ENCODE data around the gene C5AR1. TPM values are rescaled to one million over a fixed set of nuclear protein-coding genes. Genes with fewer than 3 reads are reported as not detected.
A peak's percentile ranks its signal among the peaks of the same experiment; 100 is the strongest.
"Not testable (repeated sequence)": the region's sequence is repeated elsewhere in the genome, so short reads cannot be mapped to it uniquely, and the experiment has no call there.

The C5AR1 gene
- total RNA-seq, 1 donor from 2014 or later: not detected

DNA sequence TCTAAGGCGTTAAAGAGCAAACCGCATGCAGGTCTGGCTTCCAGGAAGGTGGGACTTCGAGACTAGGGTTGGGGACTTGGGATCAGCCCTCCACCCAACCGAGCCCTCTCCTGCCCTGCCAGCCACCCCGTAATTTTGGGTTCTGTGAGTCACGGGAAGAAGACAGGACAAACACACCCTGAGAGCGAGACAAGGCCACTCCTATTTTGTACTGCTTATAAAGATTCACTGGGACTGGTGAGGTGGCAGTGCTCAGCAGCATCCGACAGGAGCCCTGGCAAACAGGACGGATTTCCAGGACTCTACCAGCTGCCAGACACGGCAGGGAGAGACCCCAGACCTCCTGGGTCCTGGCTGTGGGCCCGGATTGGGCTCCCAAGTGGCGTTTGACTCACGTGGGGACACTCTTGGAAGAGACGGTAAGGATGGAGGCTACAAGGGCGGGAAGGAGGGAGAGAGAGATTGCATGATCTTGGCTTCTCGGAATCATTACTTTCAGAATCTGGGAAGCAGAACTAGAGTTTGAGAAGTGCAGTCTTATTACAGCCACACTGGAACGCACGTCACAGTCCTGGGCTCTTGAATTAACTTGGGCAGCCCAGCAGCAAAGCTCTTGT lies 22.4 kb downstream of the C5AR1 start, which contains the start of gene C5AR2:
C5AR2 (plus strand) TSS at position 245 of the 617 bp plus-strand sequence. CDS start 8,625 bp downstream, outside the sequence.
- DNase-seq (ENCODE audit: low read depth in 2 of 2): no peak

DNA sequence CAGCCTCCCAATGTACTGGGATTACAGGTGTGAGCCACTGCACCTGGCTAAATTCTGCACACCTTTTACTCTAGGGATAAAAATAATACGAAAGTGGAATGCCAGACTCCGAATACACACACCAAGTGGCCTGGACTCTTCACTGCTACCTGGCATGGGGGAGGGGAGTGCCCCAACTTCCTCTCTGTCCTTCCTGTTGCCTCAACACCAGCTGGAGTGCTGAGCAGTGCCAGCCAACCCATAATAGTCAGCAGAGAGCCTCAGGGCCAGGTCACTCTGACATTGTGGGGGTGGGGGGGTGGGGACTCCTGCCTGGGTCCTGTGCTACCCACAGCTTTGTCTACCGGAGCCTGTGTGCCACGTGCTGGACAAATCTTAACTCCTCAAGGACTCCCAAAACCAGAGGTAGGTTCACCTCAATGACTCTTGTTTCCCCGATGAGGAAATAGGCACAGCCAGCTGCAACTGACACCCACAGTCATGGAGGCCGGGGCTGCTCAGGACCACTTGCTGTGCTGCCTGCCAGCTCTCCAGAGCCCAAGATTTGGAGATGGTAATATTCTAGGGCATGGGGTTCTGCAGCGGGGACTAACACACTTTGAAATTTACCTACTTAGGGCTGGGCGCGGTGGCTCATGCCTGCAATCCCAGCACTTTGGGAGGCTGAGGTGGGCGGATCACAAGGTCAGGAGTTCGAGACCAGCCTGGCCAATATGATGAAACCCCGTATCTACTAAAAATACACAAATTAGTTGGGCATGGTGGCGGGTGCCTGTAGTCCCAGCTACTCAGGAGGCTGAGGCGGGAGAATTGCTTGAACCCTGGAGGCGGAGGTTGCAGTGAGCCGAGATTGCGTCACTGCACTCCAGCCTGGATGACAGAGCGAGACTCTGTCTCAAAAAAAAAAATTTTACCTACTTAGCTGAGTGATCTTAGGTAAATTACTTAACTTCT lies 27.4 kb downstream of the C5AR1 start:
- DNase-seq (ENCODE audit: low read depth in 2 of 2): peak in 1 of 2 donors; percentile 35

DNA sequence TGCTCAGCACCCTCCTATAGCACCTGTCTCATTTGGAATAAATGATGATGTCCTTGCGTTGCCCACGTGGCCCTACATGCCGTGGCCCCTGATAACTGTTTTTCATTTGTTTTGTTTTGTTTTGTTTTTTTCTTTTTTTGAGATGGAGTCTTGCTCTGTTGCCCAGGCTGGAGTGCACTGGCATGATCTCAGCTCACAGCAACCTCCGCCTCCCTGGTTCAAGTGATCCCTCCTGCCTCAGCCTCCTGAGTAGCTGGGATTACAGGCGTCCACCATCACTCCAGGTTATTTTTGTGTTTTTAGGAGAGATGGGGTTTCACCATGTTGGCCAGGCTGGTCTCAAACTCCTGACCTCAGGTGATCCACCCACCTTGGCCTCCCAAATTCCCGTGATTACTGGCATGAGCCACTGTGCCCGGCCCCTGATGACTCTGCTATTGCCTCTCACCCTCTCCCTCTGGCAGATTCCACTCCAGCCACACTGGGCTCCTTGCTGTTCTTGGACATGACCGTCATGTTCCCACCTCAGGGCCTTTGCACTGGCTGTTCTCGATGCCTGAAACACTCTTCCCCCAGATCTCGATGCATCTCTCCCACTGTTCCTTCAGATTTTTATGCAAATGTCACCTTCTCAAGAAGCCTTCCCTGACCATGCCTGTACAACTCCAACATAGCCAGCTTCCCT lies 29.7 kb downstream of the C5AR1 start:
- no peak for DNase-seq (ENCODE audit: low read depth in 2 of 2)

DNA sequence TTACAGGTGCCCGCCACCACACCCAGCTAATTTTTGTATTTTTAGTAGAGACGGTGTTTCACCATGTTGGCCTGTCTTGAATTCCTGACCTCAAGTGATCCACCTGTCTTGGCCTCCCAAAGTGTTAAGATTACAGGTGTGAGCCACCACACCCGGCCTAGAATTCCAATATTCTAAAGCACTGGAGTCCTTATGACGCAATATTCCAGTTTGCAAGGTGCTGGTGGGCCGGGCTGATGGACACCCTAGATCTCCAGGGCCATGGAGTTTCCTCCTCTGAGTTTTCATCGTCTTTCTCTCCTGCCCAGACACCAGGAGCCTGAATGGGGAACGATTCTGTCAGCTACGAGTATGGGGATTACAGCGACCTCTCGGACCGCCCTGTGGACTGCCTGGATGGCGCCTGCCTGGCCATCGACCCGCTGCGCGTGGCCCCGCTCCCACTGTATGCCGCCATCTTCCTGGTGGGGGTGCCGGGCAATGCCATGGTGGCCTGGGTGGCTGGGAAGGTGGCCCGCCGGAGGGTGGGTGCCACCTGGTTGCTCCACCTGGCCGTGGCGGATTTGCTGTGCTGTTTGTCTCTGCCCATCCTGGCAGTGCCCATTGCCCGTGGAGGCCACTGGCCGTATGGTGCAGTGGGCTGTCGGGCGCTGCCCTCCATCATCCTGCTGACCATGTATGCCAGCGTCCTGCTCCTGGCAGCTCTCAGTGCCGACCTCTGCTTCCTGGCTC lies 31.0 kb downstream of the C5AR1 start:
- DNase-seq (ENCODE audit: low read depth in 2 of 2): no peak

DNA sequence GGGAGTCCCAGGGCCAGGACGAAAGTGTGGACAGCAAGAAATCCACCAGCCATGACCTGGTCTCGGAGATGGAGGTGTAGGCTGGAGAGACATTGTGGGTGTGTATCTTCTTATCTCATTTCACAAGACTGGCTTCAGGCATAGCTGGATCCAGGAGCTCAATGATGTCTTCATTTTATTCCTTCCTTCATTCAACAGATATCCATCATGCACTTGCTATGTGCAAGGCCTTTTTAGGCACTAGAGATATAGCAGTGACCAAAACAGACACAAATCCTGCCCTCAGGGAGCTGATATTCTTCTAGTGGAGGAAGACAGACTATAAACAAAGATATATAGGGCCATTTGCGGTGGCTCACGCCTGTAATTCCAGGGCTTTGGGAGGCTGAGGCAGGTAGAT lies 32.1 kb downstream of the C5AR1 start:
- DNase-seq (ENCODE audit: low read depth in 2 of 2): no peak

DNA sequence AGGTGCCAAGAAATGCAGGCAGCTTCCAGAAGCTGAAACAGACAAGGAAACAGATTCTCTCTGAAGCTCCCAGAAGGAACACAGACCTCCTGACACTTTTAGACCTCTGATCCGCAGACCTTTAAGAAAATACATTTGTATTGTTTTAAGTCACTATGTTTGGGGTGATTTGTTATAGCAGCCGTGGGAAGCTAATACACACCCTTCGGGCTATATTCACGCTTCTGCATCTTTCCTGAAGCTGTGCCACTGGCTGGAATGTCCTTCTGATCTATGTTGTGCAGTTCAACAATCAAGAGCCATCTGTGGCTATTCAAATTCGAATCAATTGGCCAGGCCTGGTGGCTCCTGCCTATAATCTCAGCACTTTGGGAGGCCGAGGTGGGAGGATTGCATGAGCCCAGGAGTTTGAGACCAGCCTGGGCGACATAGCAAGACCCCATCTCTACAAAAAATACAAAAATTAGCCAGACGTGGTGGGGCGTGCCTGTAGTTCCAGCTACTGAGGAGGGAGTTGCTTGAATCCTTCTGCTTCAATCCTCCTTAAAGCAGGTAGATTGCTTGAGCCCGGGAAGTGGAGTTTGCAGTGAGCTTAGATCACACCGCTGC lies 33.6 kb downstream of the C5AR1 start:
- DNase-seq (ENCODE audit: low read depth in 2 of 2): no peak

DNA sequence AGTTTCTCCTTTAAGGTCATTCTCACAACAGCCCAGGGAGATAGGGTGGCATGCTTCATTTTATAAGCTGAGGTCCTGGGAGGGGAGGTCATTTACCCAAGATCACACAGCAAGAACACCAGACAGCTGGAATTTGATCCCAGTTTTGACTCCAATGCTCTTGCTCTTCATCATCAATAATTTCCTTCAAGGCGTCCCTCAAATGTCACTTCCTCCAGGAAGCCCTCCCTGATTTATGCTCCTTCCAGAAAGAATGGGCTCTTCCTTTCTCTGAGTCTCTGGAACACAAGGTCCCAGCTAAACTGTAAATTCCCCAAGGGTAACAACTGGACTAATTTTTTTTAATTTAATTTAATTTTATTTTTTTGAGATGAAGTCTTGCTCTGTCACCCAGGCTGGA lies 34.8 kb downstream of the C5AR1 start:
- no peak for DNase-seq (ENCODE audit: low read depth in 2 of 2)

DNA sequence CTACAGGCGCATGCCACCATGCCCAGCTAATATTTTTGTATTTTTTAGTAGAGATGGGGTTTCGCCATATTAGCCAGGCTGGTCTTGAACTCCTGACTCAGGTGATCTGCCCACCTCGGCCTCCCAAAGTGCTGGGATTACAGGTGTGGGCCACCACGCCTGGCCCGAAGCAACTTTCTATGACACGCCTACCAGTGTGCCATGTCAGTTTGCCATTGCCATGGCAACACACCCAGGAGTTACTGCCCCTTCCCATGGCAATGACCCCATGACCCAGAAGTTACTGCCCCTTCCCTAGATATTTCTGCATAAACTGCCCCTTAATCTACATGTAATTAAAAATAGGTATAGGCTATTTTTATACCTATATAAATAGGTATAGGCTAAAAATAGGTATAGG lies 36.4 kb downstream of the C5AR1 start:
- not testable (repeated sequence) for DNase-seq (ENCODE audit: low read depth in 2 of 2)

DNA sequence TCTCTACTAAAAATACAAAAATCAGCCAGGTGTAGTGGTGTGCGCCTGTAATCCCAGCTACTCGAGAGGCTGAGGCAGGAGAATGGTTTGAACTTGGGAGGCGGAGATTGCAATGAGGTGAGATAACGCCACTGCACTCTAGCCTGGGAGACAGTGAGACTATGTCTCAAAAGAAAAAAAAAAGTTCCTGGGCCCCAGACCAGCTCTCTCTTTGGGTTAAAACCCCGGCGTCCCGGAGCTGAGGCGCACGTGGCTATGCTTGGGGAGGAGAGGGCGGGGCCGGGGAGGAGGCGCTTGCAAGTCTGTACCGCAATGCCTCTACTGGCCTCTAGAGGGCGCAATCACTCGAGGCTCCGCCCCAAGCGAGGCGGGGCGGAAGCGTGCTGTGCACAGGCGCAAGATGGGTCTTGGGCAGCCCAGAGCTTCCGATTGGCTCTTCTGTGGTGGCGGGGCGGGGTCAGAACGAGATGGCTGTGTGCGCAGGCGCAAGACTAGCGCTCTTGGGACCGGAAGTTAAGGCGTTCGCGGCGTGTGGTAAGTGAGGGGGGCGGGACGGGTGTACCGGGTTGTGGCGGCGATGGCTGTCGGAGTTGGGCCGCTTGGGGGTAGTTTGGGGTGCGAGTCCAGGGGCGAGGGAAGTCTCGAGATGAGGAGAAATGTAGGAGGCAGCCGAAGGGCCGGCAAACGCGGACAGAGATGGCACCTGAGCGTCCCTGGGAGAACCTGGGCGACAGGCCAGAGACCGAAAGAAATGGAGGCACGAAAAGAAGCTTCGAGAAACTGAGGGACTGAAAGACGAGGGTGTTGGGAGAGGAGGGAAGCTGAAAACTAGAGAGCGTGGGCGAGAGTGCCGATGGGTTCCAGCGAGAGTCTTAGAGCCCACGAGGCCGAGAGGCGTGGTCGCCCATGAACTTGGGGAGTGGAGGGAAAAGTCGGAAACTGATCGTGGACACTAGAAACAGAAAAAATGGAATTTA lies 39.4 kb downstream of the C5AR1 start, which contains the start of gene DHX34:
DHX34 (plus strand) TSS at position 497 of the 977 bp plus-strand sequence. CDS start 3,716 bp downstream, outside the sequence.
- peak; percentile 100 for DNase-seq (ENCODE audit: low read depth in 2 of 2)

DNA sequence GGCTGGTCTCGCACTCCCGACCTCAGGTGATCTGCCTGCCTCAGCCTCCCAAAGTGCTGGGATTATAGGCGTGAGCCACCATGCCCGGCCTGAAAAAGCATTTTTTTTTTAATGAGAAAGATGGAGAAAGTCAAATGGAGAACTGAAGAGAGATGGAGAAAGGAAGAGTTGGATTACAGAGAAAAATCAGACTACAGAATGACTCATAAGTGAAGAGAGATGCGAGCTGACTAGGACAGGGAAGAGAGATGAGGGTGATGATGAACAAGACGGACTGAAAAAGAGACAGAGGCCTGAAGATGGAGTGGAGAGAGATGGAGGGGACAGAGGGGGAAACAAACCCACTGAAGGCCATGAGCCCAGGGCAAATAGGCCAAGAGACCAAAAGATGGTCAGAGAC lies 41.0 kb downstream of the C5AR1 start:
- DNase-seq (ENCODE audit: low read depth in 2 of 2): no peak

DNA sequence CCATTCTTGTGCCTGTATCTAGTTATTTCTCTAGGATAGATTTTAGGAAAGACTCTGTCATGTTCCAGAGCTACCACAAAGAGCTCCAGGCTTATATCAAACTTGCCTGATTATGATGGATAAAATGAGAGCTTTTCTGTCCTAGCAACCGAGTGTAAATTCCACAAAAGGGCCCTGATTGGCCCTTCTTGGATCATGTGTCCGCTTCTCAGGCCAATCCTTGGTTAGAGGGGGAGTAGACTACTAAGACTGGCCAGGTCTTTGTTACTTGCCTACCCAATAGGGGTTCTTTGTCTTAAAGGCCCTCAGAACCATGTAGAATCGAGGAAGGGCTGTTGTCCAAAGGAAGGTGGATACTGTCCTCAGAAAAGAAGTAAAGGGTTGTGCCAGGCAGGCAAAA lies 41.9 kb downstream of the C5AR1 start:
- DNase-seq (ENCODE audit: low read depth in 2 of 2): peak; percentile 55 to 63

DNA sequence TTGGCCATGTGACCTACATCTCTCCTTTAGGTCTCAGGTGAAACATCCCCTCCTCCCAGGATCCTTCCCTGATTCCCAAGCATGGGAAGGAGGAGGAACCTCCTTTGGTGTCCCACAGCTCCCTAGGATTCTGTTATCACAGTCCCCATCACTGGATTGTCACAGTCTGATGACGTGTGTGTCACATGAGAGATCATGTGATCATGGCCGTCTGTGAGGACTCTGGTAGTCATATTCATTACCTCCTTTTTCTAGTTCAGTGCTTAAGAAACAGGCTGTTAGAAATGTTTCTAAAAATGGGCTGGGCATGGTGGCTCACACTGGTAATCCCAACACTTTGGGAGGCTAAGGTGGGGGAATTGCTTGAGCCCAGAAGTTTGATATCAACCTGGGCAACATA lies 42.4 kb downstream of the C5AR1 start:
- no peak for DNase-seq (ENCODE audit: low read depth in 2 of 2)

DNA sequence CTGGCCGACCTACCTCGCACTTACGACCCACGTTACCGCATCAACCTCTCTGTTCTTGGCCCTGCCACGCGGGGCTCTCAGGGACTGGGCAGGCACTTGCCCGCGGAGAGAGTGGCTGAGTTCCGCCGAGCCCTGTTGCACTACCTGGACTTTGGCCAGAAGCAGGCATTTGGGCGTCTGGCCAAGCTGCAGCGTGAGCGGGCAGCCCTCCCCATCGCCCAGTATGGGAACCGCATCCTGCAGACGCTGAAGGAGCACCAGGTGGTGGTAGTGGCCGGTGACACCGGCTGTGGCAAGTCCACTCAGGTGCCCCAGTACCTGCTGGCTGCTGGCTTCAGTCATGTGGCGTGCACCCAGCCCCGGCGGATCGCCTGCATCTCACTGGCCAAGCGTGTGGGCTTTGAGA lies 43.6 kb downstream of the C5AR1 start:
- DNase-seq (ENCODE audit: low read depth in 2 of 2): no peak

DNA sequence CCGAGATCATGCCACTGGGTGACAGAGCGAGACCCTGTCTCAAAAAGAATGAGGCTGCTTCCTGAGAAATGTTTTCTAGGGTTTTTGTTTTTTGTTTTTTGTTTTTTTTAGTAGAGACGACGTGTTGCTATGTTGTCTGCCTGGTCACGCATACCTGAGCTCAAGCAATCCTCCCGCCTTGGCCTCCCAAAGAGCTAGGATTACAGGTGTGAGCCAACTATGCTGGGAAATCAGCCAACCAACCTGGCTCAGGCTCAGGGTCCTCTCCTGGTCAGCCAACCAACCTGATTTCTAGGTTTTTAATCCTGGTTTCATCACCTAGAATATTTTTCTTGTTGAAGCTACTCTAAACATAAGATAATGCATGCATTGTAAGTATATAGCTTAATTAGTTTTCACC lies 47.2 kb downstream of the C5AR1 start:
- DNase-seq (ENCODE audit: low read depth in 2 of 2): no peak

DNA sequence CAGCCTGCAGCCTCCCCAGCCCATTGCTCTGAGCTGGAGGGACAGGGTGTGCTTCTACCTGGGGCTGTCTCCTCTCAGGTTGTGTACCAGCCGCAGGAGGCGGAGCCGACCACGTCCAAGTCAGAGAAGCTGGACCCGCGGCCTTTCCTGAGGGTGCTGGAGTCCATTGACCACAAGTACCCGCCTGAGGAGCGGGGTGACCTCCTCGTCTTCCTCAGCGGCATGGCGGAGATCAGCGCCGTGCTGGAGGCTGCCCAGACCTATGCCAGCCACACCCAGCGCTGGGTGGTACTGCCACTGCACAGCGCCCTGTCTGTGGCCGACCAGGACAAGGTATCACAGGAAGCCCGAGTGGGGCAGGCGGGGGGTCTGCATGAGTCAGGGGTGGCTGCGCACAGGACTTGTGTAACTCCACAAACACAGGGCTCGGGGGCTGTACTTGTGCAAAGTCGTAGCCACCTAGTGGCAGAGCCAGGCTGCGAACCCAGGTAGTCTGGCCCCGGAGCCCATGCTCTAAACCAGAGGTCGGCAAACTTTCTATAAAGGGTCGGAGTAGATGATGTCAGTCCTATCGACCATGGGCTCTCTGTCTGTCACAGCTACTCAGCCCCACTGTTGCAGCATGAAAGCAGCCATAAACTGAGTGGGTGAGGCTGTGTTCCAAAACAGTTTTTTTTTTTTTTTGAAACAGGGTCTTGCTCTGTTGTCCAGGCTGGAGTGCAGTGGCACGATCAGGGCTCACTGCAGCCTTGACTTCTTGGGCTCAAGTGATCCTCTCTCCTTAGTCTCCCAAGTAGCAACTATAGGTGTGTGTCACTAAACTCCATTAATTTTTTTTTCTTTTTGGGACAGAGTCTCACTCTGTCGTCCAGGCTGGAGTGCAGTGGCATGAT lies 48.4 kb downstream of the C5AR1 start:
- peak in 1 of 2 donors; percentile 29 for DNase-seq (ENCODE audit: low read depth in 2 of 2)

DNA sequence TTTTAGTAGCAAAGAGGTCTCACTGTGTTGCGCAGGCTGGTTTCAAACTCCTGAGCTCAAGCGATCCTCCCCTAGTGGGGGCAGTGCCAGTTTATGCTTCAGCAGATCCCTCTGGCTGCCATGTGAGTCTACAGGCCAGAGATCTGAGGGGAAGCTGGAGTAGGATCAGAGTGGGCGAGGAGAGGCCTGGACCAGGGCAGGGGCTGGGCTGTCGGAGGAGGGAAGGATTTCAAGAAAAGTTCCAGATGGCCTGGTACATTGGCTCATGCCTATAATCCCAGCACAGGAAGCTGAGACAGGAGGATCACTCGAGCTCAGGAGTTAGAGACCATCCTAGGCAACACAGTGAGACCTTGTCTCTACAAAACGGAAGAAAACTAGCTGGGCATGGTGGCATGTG lies 49.3 kb downstream of the C5AR1 start:
- no peak for DNase-seq (ENCODE audit: low read depth in 2 of 2)

DNA sequence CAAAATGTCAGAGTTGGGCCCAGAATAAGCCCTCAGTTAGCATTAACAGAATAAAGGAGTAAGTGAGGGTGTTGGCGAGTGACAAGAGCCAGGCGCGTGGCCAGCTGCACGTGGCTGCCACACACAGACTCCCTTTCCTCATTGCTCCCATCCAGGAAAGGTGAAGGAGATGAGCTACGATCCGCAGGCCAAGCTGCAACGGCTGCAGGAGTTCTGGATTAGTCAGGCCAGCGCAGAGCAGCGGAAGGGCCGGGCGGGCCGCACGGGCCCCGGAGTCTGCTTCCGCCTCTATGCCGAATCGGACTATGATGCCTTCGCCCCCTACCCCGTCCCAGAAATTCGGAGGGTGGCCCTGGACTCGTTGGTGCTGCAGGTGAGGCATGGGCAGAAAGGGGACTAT lies 52.7 kb downstream of the C5AR1 start:
- no peak for DNase-seq (ENCODE audit: low read depth in 2 of 2)

DNA sequence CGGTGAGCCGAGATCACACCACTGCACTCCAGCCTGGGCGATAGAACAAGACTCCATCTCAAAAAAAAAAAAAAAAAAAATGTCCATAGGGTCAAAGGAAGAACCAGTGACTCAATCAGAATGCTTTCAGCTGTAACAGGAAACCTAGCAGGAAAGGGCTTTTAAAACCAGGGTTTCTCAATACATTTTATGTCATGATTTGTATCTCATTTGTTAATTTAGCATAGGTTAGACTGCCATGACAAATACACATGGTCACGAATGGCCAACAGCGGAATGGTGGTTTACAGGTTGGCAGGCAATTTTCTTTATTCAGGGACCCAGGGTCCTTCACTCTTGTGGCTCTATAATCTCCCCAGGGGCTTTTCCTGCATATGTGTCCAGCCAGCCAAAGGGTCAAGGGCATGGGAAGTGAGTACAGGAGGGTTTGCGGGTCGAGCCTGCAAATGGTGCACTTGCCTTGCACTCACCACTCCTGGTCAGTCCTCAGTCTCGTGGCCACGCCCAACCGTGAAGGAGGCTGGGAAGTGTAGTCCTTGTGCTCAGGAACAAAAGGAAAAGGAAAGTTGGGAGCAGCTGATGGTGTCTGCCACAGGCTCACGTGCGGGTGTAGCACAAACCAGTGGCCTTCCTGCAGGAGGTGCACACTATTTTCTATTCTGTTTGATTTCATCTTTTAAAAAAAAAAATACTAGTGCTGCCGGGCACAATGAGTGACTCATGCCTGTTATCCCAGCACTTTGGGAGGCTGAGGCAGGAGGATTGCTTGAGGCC lies 54.3 kb downstream of the C5AR1 start:
- peak; percentile 89 to 92 for DNase-seq (ENCODE audit: low read depth in 2 of 2)
